HEK293 (cell line): Measurements from ENCODE around the gene BRMS1.
A peak's percentile ranks its signal among the peaks of the same experiment; 100 is the strongest.

Experiments
- EGR2 ChIP-seq: fragments of 450-650 bp; formaldehyde crosslinking; IDR thresholded peaks from 2 replicates; pipeline ENCODE4 v1.5.1; 2016; ENCODE audit warnings: low read depth, missing biosample characterization, missing genetic modification characterization
- HOXC10 ChIP-seq: sonication (generic); formaldehyde crosslinking; IDR thresholded peaks from 2 replicates; pipeline ENCODE4 v1.8.1; 2023; ENCODE audit warnings: mild to moderate bottlenecking, missing genetic modification reagents
- HOXD13 ChIP-seq: sonication (generic); formaldehyde crosslinking; IDR thresholded peaks from 2 replicates; pipeline ENCODE4 v1.8.0; 2022; ENCODE audit warnings: missing genetic modification reagents, borderline replicate concordance
- KLF10 ChIP-seq: fragments of 450-650 bp; IDR thresholded peaks from 2 replicates; pipeline ENCODE4 v1.5.1; 2018; ENCODE audit warnings: missing biosample characterization, mild to moderate bottlenecking, missing genetic modification characterization
- SP7 ChIP-seq: fragments of 450-650 bp; formaldehyde crosslinking; IDR thresholded peaks from 2 replicates; pipeline ENCODE4 v1.5.1; 2016; ENCODE audit warnings: missing biosample characterization, missing genetic modification characterization
- WT1 ChIP-seq: fragments of 450-650 bp; formaldehyde crosslinking; IDR thresholded peaks from 2 replicates; pipeline ENCODE4 v1.5.1; 2016; ENCODE audit warnings: missing biosample characterization, missing genetic modification characterization
- ZBTB20 ChIP-seq: fragments of 450-650 bp; formaldehyde crosslinking; IDR thresholded peaks from 2 replicates; pipeline ENCODE4 v1.5.1; 2016; ENCODE audit warnings: missing biosample characterization, missing genetic modification characterization
- ZNF10 ChIP-seq: fragments of 450-650 bp; formaldehyde crosslinking; IDR thresholded peaks from 2 replicates; pipeline ENCODE4 v1.5.1; 2017; ENCODE audit warnings: missing biosample characterization, missing genetic modification characterization
- ZNF223 ChIP-seq: fragments of 450-650 bp; formaldehyde crosslinking; IDR thresholded peaks from 2 replicates; pipeline ENCODE4 v1.5.1; 2016; ENCODE audit warnings: missing biosample characterization, missing genetic modification characterization
- ZNF239 ChIP-seq: fragments of 450-650 bp; formaldehyde crosslinking; IDR thresholded peaks from 2 replicates; pipeline ENCODE4 v1.5.1; 2016; ENCODE audit warnings: missing biosample characterization, missing genetic modification characterization
- ZNF48 ChIP-seq: fragments of 450-650 bp; formaldehyde crosslinking; IDR thresholded peaks from 2 replicates; pipeline ENCODE4 v1.5.1; 2016; ENCODE audit warnings: missing biosample characterization, missing genetic modification characterization
- ZNF555 ChIP-seq: fragments of 450-650 bp; formaldehyde crosslinking; conservative IDR thresholded peaks from 2 replicates; pipeline ENCODE4 v1.5.1; 2017; ENCODE audit warnings: missing biosample characterization, mild to moderate bottlenecking, missing genetic modification characterization, inconsistent platforms
- ZNF600 ChIP-seq: fragments of 450-650 bp; formaldehyde crosslinking; IDR thresholded peaks from 2 replicates; pipeline ENCODE4 v1.5.1; 2016; ENCODE audit warnings: missing biosample characterization, missing genetic modification characterization
- TF ChIP-seq, protein P1 (sequence below): fragments of 450-650 bp; formaldehyde crosslinking; IDR thresholded peaks from 2 replicates; pipeline ENCODE4 v1.5.1; 2016; ENCODE audit warnings: missing biosample characterization, missing genetic modification characterization
- TF ChIP-seq, protein P2 (sequence below): fragments of 450-650 bp; formaldehyde crosslinking; IDR thresholded peaks from 2 replicates; pipeline ENCODE4 v1.5.1; 2016; ENCODE audit warnings: missing biosample characterization, missing genetic modification characterization
- TF ChIP-seq, protein P3 (sequence below): fragments of 450-650 bp; formaldehyde crosslinking; IDR thresholded peaks from 2 replicates; pipeline ENCODE4 v1.5.1; 2016; ENCODE audit warnings: missing biosample characterization, missing genetic modification characterization, low read depth
- TF ChIP-seq, protein P4 (sequence below): fragments of 450-650 bp; formaldehyde crosslinking; IDR thresholded peaks from 2 replicates; pipeline ENCODE4 v1.5.1; 2016; ENCODE audit warnings: missing biosample characterization, missing genetic modification characterization, low read depth
- TF ChIP-seq, protein P5 (sequence below): fragments of 450-650 bp; formaldehyde crosslinking; IDR thresholded peaks from 2 replicates; pipeline ENCODE4 v1.5.1; 2016; ENCODE audit warnings: missing biosample characterization, missing genetic modification characterization
- TF ChIP-seq, protein P6 (sequence below): fragments of 450-650 bp; formaldehyde crosslinking; IDR thresholded peaks from 2 replicates; pipeline ENCODE4 v1.5.1; 2016; ENCODE audit warnings: missing biosample characterization, missing genetic modification characterization
- TF ChIP-seq, protein P7 (sequence below): fragments of 450-650 bp; formaldehyde crosslinking; IDR thresholded peaks from 2 replicates; pipeline ENCODE4 v1.5.1; 2016; ENCODE audit warnings: missing biosample characterization, missing genetic modification characterization
- TF ChIP-seq, protein P8 (sequence below): fragments of 450-650 bp; formaldehyde crosslinking; IDR thresholded peaks from 2 replicates; pipeline ENCODE4 v1.5.1; 2016; ENCODE audit warnings: missing biosample characterization, missing genetic modification characterization, borderline replicate concordance
- TF ChIP-seq, protein P9 (sequence below): fragments of 450-650 bp; formaldehyde crosslinking; IDR thresholded peaks from 2 replicates; pipeline ENCODE4 v1.5.1; 2016; ENCODE audit warnings: missing biosample characterization, missing genetic modification characterization

Gene BRMS1

DNA sequence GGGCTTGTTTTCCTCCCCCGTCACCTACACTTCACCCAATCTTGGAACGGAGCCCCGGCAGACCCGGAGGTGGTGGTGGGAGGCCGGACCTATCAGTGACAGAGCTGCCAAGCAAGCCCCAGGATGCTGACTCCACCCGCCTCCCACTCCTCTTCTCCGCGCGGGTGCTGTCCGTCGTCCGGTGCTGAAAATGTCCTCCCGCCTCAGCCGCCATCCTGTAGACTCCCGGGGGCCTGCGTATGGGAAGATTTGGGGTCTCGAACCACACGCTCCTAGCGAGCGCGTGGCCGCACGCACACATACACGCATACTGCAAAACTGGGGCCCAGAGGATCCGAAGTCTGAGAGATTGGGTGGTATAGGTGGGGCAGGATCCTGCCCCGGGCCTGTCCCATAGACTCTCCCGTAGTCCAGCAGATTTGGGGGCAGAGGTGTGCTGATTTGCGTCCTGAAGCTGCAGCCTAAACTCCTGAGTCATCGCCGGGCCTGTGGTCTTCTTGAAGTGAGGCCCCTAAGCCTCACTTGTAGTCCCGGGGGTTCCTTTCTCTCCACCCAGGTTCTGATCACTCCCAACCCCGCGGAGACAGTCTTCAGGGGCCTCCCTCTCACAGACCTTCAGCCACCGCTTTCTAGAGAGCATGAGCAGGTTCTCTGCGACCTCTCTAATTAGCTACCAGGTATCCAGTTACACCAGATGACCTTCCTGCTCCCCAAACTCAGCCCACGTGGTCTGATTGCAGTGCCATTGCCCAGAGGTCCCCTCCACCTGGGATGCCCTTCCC lies 55.2 kb downstream of the BRMS1 start (continued):
- TF ChIP-seq, protein P1, sequence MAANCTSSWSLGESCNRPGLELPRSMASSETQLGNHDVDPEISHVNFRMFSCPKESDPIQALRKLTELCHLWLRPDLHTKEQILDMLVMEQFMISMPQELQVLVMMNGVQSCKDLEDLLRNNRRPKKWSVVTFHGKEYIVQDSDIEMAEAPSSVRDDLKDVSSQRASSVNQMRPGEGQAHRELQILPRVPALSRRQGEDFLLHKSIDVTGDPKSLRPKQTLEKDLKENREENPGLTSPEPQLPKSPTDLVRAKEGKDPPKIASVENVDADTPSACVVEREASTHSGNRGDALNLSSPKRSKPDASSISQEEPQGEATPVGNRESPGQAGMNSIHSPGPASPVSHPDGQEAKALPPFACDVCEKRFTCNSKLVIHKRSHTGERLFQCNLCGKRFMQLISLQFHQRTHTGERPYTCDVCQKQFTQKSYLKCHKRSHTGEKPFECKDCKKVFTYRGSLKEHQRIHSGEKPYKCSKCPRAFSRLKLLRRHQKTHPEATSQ (tag by site-specific recombination), result no peak
- TF ChIP-seq ZNF223 (tag by site-specific recombination), result no peak
- no peak for TF ChIP-seq ZNF48 (tag by site-specific recombination)
- no peak; the same call in 1 of the 2 replicates for TF ChIP-seq ZNF10 (tag by site-specific recombination)
- TF ChIP-seq, protein P2, sequence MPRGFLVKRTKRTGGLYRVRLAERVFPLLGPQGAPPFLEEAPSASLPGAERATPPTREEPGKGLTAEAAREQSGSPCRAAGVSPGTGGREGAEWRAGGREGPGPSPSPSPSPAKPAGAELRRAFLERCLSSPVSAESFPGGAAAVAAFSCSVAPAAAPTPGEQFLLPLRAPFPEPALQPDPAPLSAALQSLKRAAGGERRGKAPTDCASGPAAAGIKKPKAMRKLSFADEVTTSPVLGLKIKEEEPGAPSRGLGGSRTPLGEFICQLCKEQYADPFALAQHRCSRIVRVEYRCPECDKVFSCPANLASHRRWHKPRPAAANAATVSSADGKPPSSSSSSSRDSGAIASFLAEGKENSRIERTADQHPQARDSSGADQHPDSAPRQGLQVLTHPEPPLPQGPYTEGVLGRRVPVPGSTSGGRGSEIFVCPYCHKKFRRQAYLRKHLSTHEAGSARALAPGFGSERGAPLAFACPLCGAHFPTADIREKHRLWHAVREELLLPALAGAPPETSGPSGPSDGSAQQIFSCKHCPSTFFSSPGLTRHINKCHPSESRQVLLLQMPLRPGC (tag by site-specific recombination), result no peak
- TF ChIP-seq WT1 (tag by site-specific recombination), result no peak
- TF ChIP-seq, protein P3, sequence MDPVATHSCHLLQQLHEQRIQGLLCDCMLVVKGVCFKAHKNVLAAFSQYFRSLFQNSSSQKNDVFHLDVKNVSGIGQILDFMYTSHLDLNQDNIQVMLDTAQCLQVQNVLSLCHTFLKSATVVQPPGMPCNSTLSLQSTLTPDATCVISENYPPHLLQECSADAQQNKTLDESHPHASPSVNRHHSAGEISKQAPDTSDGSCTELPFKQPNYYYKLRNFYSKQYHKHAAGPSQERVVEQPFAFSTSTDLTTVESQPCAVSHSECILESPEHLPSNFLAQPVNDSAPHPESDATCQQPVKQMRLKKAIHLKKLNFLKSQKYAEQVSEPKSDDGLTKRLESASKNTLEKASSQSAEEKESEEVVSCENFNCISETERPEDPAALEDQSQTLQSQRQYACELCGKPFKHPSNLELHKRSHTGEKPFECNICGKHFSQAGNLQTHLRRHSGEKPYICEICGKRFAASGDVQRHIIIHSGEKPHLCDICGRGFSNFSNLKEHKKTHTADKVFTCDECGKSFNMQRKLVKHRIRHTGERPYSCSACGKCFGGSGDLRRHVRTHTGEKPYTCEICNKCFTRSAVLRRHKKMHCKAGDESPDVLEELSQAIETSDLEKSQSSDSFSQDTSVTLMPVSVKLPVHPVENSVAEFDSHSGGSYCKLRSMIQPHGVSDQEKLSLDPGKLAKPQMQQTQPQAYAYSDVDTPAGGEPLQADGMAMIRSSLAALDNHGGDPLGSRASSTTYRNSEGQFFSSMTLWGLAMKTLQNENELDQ (tag by site-specific recombination), result no peak
- peak; percentile 80 for TF ChIP-seq ZNF600
- TF ChIP-seq ZBTB20 (tag by site-specific recombination), result 0 out of 2 replicates have a peak, but pooled peaks have one; percentile 38
- peak; percentile 61 for TF ChIP-seq EGR2
- TF ChIP-seq HOXD13 (CRISPR knock-in tag), result 0 out of 2 replicates have a peak, but pooled peaks have one; percentile 27
- TF ChIP-seq, protein P4, sequence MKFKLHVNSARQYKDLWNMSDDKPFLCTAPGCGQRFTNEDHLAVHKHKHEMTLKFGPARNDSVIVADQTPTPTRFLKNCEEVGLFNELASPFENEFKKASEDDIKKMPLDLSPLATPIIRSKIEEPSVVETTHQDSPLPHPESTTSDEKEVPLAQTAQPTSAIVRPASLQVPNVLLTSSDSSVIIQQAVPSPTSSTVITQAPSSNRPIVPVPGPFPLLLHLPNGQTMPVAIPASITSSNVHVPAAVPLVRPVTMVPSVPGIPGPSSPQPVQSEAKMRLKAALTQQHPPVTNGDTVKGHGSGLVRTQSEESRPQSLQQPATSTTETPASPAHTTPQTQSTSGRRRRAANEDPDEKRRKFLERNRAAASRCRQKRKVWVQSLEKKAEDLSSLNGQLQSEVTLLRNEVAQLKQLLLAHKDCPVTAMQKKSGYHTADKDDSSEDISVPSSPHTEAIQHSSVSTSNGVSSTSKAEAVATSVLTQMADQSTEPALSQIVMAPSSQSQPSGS (tag by site-specific recombination), result no peak
- TF ChIP-seq, protein P5, sequence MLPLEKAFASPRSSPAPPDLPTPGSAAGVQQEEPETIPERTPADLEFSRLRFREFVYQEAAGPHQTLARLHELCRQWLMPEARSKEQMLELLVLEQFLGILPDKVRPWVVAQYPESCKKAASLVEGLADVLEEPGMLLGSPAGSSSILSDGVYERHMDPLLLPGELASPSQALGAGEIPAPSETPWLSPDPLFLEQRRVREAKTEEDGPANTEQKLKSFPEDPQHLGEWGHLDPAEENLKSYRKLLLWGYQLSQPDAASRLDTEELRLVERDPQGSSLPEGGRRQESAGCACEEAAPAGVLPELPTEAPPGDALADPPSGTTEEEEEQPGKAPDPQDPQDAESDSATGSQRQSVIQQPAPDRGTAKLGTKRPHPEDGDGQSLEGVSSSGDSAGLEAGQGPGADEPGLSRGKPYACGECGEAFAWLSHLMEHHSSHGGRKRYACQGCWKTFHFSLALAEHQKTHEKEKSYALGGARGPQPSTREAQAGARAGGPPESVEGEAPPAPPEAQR (tag by site-specific recombination), result no peak
- TF ChIP-seq, protein P6, sequence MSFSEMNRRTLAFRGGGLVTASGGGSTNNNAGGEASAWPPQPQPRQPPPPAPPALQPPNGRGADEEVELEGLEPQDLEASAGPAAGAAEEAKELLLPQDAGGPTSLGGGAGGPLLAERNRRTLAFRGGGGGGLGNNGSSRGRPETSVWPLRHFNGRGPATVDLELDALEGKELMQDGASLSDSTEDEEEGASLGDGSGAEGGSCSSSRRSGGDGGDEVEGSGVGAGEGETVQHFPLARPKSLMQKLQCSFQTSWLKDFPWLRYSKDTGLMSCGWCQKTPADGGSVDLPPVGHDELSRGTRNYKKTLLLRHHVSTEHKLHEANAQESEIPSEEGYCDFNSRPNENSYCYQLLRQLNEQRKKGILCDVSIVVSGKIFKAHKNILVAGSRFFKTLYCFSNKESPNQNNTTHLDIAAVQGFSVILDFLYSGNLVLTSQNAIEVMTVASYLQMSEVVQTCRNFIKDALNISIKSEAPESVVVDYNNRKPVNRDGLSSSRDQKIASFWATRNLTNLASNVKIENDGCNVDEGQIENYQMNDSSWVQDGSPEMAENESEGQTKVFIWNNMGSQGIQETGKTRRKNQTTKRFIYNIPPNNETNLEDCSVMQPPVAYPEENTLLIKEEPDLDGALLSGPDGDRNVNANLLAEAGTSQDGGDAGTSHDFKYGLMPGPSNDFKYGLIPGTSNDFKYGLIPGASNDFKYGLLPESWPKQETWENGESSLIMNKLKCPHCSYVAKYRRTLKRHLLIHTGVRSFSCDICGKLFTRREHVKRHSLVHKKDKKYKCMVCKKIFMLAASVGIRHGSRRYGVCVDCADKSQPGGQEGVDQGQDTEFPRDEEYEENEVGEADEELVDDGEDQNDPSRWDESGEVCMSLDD (tag by site-specific recombination), result no peak
- no peak for TF ChIP-seq ZNF239 (tag by site-specific recombination)
- TF ChIP-seq, protein P7, sequence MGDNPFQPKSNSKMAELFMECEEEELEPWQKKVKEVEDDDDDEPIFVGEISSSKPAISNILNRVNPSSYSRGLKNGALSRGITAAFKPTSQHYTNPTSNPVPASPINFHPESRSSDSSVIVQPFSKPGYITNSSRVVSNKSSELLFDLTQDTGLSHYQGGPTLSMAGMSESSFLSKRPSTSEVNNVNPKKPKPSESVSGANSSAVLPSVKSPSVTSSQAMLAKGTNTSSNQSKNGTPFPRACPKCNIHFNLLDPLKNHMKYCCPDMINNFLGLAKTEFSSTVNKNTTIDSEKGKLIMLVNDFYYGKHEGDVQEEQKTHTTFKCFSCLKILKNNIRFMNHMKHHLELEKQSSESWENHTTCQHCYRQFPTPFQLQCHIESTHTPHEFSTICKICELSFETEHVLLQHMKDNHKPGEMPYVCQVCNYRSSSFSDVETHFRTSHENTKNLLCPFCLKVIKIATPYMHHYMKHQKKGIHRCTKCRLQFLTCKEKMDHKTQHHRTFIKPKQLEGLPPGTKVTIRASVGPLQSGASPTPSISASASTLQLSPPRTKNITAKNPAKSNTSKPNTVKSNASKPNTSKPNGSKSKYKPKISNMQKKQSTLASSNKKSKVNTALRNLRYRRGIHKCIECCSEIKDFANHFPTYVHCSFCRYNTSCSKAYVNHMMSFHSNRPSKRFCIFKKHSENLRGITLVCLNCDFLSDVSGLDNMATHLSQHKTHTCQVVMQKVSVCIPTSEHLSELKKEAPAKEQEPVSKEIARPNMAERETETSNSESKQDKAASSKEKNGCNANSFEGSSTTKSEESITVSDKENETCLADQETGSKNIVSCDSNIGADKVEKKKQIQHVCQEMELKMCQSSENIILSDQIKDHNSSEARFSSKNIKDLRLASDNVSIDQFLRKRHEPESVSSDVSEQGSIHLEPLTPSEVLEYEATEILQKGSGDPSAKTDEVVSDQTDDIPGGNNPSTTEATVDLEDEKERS (tag by site-specific recombination), result no peak
- no peak for TF ChIP-seq ZNF555 (tag by site-specific recombination)
- peak; percentile 18; the same call in 1 of the 2 replicates for TF ChIP-seq SP7
- TF ChIP-seq KLF10 (tag by site-specific recombination), result 0 out of 2 replicates have a peak, but pooled peaks have one; percentile 18
- TF ChIP-seq, protein P8, sequence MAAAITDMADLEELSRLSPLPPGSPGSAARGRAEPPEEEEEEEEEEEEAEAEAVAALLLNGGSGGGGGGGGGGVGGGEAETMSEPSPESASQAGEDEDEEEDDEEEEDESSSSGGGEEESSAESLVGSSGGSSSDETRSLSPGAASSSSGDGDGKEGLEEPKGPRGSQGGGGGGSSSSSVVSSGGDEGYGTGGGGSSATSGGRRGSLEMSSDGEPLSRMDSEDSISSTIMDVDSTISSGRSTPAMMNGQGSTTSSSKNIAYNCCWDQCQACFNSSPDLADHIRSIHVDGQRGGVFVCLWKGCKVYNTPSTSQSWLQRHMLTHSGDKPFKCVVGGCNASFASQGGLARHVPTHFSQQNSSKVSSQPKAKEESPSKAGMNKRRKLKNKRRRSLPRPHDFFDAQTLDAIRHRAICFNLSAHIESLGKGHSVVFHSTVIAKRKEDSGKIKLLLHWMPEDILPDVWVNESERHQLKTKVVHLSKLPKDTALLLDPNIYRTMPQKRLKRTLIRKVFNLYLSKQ (tag by site-specific recombination), result no peak
- no peak for TF ChIP-seq HOXC10 (CRISPR knock-in tag)
- TF ChIP-seq, protein P9, sequence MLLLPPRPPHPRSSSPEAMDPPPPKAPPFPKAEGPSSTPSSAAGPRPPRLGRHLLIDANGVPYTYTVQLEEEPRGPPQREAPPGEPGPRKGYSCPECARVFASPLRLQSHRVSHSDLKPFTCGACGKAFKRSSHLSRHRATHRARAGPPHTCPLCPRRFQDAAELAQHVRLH (tag by site-specific recombination), result no peak
